GM21619 (cell line): ENCODE data around the gene MKLN1.
"Not testable (repeated sequence)": the region's sequence is repeated elsewhere in the genome, so short reads cannot be mapped to it uniquely, and the experiment has no call there.

Source experiments
- ATAC-seq: cut with Tn5 transposase; IDR thresholded peaks from one replicate; pipeline ENCODE4 v1.9.1; 2021; ENCODE audit not compliant: unreplicated experiment

MKLN1 gene

DNA sequence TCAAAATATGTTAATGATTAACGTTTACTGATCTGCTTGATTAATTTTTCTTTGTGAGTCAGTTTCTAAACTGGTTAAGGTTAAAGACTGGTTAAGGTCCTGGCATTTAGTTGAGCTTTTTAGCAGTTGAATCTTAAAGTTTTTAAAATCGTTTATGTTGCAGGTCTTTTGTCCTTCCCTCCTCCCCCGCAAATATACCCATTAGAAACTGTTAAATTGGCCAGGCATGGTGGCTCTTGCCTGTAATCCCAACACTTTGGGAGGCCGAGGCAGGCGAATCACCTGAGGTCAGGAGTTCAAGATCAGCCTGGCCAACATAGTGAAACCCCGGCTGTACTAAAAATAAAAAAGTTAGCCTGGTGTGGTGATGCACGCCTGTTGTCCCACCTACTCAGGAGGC, 127.9 kb downstream of the MKLN1 start:
- no peak for ATAC-seq

DNA sequence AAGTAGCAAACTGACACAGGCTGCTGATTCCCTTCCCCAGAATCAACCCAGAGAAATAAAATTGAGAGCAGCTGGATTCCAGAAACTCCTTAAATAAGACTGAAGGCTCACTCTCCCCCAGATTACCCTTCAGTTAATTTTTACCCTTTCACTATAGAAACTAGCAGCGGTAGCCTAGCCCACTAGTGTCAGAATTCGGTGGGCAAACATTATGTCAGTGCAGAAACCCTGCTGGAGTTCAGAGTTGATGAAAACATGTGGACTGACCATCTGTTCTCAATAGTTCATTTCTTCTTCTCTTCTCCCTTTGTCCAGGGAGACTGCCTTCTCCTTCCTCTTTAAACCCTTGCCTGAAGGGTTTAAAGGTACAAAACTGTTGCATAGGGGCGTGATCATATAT, 128.7 kb downstream of the MKLN1 start:
- ATAC-seq, result no peak

DNA sequence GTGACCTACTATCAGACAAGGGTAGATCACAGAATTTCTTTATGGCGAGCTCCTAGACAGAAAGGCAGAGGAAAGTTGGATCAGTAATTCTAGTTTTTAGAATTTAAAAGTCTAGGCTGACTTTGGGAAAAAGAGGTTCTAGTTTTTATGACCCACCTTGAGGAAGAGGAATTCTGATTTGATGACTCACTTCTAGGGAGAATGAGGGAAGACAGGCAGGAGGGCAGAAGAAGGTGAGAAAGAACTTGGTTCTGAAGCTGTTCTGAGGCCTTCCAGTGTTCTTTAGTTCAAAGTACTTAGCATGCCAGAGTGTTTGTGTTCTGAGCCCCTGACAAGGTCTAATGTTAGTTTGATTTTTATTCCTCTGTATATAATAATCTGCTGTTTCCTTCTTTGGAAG, 131.6 kb downstream of the MKLN1 start:
- ATAC-seq, result no peak

DNA sequence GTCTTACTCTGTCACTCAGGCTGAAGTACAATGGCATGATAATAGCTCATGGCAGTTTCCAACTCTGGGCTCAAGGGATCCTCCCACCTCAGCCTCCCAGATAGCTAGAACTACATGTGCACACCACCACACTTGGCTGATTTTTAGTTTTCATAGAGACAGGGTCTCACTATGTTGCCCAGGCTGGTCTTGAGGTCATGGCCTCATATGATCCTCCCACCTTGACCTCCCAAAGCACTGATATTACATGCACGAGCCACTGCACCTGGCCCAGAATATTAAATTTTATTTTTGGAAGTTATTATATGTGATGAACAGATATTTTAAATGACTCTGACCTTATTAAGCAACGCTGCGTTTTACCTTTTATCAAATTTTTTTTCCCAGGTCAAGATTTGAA, 134.4 kb downstream of the MKLN1 start:
- ATAC-seq, result no peak

DNA sequence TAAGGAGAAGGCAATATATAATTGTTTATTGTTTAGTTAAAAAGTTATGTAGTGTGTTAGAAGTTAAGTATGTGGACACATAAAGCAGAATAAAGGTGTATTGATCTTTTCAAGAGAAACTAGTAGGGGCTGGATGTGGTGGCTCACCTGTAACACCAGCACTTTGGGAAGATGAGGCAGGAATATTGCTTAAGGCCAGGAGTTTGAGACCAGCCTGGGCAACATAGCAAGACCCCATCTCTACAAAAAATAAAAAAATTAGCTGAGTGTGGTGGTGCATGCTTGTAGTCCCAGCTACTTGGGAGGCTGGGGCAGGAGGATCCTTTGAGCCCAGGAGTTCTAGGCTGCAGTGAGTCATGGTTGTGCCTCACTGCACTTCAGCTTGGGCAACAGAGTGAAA, 135.0 kb downstream of the MKLN1 start:
- not testable (repeated sequence) for ATAC-seq

DNA sequence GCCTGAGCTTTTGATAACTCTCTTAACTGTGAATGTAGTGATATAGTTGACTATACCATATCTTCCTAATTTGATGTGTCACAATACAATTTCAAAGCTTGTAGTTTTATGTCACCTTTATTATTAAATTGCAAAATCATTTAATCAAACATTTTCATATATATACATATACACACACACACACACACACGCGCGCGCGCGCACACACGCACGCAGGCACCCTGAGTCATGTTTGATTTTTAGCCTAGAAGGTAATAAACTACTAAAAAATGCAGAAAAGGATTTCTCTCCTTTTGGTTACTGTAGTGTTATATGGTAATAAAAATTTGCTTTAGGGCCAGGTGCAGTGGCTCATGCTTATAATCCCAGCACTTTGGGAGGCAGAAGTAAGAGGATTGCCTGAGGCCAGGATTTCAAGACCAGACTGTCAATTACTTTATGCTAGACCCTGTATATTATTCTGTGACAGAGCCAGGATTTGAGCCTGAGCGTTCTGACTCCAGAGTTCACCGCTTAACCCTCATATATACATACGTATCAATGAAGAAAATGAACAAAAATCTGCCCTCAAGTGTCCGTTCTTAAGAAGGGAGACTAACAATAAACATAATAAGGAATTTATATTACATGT, 139.2 kb downstream of the MKLN1 start:
- no peak for ATAC-seq

DNA sequence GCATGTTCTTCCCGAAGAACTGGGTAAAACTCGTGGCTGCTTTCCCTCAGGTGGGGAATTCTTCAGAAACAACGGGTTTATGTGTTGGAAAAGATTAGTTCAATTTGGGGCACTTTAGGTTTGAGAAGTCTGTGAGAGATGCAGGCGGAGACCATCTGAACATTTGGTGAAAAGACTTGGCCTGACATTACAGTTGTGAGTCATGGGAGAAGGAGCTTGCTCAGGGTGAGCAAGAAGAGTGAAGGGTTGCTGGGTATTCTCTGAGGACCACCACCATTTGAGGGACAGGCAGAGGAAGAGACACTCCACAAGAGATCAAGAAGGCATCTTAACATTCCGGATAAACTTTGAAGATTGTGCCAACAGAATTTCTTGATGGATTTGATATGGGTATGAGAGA, 140.1 kb downstream of the MKLN1 start:
- no peak for ATAC-seq

DNA sequence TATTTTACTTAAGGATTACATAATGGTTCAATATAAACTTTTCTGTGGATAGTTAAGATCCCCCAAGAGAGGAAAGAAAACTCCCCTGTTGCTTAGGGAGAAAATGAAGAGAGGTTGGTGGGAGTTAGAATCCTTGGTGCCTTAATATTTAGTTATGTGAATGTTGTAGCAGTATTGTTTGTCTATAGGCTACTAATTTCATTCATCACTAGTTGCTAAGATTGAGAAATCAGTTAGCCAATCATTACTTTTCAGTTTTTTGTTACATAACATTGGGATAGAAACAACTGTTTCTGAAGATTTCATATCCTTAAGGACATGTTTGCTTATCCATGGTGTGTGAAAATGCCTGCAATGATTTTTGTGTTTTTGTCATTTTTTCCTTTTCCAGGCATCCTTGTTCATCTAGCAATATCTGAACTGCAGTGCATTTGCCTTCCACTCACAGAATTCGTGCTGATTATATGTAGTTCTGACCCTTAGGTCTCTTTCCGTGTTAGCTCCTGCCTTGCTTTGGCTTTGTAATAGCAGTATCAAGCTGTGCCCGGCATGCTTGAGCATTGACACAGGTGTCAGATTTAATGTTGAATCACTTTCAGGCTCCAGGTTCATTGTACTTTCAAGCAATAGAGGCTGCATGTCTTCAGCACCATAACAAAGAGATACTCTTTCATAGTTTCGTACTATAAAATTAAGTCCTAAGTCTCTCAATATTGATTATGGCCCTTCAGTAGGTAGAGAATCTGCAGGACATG, 143.8 kb downstream of the MKLN1 start:
- ATAC-seq, result no peak

DNA sequence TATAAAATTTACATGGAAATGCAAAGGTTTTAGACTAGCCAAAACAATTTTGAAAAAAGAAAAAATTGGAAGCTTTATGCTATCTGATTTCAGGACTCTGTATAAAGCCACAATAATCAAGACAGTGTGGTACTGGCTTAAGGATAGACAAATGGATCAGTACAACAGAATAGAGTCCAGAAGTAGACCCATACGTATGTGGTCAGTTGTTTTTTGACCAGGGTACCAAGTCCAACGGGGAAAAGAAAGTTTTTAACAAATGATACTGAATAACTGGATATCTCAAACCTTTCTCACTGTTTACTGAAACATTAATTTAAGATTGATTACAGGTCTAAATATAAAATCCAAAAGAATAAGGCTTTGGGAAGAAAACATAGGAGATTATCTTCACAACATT, 149.1 kb downstream of the MKLN1 start:
- ATAC-seq, result no peak

DNA sequence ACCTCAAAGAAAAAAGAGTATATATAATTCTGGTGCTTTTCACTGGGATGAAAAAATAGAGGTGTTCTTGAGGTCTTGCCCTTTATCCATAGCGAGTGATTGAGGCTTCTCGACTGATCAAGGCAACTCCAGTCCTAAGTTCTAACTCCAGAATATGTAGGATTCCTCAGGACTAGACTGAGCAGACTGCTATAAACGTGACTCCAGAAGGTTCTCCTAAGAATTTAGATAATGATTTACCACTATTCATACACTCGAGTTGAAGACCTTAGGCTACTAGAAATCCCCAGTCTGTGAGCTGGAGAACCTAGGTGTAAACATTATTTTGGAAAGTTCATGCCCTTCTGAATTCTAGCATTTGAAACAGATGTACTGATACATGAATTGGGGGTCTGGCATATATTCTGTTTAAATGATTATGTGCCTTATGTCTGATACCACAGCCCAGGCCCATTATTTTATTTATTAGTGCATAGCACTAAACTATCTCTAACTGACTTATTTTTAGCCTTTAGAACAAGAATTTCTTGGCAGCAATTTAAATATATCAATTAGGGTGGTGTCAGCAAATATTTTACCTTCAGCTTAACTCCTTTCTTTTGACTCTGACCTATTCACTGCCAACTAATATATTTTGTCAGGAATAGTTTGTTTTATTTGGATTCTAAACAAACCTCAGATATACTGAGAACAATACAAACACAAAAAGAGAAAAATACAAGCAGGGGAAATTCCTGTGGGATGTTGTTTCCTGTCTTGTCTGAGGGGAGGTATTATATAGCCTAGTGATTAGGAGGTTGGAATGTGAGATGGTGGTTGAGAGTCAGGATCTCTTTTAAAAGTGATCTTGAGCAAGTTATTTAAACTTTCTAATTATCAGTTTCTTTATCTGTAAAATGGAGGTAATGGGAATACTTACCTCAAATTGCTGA, 153.0 kb downstream of the MKLN1 start:
- ATAC-seq, result no peak

DNA sequence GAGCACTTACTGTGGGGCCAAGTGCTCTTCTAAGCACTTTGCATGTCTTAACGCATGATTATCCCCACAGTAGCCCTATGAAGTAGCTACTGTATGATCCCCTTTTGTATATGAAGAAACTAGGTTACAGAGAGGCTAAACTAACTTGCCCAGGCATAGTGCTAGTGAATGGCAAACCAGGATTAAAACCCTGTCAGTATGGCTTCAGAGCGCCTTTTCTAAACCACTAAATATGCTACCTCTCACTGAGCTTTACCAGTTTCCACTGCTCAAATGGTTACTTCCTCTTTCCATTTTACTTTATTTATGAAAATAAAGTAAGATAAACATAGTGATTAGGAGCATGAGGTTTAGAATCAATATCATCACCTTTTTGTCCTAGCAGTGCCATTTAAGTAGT, 155.1 kb downstream of the MKLN1 start:
- ATAC-seq, result peak; percentile 57

DNA sequence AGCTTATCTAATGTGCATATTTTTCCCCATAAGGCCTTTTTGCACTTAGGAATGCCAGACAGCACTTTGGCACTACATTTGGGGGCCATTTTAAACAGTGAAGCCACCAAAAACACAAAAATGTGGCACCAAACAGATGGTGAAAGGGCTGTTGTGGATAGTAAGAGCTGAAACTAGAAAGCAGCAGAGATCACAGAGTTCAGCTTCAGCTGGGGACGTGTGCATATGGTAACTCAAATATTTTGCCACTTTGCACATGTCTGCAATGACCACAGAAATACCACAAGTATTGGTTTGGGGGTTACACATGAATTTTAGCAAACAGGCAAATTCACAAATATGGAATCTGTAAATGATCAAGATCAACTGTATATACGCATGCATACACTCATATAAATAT, 155.9 kb downstream of the MKLN1 start:
- no peak for ATAC-seq

DNA sequence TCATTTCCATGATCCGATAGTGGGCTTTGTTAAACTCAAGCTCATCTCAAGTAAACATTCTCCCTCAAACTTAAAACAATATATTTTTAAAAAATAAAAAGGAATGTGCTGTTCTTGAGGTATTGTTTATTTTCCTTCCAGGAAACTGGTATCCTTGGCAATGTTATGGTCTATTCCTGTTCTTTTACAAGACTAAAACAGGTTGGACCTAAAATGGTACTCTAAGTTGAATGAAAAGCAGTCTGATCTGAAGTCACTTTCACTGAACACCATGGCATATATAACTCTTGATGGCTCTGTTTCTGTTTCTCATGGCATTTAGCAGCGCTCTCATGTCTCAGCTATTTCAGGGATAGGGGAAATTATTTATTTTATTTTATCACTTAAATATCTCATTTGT, 158.7 kb downstream of the MKLN1 start:
- ATAC-seq, result no peak

DNA sequence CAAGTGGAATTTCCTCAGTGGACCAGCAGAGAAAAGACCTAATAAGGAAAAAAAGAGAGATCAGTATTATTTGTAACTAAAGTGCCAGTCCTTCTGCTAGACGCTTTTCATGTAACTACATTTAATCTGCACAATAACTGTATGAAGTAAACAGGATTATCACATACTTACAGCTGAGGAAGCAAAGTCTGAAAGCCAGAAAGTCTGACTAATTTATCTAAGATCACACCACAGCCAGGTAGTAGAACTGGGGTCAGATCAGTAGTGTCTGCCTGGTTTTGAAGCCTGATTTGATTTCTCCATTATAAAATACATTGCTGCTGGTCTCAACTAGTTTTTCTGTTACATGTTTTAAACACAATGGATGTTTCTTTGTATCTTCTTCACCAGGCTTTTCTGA, 159.5 kb downstream of the MKLN1 start:
- ATAC-seq, result no peak

DNA sequence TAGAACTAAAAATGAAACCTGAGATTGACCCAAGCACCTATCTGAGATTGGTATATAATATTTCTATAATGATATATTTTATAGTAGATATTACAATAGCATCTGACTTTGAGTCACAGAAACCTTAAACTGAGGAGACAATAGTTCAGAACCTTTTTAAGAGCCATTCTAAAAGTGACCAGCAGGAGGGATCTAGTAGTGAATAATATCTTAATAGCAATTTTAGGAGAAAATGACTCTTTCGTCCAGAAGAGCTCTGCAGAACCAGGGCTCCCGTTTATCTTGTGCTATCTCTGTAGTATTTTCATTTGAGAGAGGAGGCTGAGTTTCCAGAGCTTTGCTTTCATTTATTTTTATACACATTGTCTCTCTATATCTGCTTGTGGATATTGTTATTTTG, 160.7 kb downstream of the MKLN1 start:
- ATAC-seq, result no peak

DNA sequence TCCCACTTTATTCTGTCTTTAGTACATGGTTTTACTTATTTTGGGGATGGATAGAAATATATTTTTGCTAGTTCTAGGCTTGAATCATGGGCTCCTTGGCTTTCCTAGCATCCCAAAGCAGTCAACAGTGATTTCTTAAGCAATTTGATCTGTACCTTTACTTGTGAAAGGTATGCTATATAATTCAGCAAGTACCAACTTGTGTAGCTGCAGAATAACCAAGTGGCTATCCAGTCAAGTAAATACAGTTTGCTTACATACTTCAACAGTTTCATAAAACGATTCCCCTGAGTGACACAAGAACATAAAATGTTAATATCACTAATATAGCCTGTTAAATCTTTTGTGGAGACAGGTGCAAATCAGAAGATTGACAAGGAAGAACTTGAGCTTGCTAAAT, 161.5 kb downstream of the MKLN1 start:
- no peak for ATAC-seq

DNA sequence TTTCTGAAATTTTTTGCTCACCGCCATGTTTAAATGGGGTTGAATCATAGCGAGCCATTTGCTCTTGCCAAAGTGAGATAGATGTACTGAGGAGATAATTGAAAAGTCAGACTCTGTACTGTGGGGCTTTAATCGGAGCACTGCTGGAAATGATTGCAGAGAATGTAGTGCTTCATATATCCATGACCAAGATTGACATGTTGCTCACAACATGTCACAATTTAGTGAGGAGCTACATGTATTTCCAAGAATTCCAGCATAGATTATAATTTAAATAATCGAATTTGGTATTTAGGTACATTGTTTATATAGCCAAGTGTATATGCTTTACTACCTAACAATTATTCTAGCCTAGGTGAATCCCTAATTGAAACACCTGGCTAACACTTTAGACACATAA, 162.2 kb downstream of the MKLN1 start:
- no peak for ATAC-seq

DNA sequence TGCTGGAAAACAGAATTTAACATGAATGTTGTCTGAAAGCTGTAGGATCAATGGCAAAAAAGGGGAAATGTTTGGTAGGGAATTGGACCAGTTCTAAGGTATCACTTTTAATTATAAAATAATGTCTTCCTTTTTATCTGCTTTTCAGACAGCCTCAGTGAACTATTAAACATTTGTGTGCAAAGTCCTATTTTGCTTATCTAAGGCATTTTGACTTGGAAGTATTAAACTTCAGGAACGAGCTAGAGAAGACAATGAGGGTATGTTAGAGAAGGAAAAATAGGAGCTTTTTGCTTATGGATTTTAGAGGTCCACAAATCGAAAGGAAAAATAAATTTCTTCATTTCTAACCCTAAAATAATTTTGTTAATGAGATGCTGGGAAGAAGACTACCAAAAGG, 165.4 kb downstream of the MKLN1 start:
- no peak for ATAC-seq

DNA sequence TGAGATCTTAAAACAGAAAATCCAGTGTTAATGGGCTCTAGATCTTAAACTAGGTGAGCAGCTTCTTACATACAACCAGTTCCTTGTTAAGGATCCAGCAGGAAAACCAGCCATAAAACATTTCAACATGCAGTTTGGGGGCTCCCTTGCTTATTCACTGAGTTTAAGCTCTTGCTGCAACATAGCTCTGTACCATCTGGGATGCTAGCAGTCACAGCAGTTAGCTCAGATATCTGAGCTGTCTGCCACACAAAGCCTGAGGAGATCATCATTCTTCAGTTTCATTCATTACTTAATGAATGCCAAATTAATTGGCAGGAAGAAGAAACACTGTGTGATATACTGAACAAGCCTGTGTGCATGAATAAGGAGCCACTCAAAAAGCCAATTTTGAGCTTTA, 165.9 kb downstream of the MKLN1 start:
- no peak for ATAC-seq

DNA sequence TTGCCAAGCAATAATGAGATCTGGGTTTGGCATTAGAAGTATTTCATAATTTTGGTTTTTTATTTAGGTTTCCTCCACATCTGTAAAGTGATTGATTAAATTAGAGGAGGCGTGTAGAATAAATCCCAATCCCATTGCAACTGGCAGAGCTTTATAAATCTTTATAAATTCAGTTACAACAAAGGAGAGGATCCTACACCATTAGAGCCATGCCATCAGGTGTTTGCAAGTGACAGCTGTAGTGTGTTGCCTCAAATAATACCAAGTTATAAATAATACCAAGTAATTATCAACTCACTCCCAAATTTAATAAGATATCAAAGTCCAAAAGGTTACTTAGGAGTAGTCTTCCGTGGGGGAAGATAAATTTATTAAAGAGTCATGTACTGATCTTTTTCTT, 166.5 kb downstream of the MKLN1 start:
- ATAC-seq, result no peak

DNA sequence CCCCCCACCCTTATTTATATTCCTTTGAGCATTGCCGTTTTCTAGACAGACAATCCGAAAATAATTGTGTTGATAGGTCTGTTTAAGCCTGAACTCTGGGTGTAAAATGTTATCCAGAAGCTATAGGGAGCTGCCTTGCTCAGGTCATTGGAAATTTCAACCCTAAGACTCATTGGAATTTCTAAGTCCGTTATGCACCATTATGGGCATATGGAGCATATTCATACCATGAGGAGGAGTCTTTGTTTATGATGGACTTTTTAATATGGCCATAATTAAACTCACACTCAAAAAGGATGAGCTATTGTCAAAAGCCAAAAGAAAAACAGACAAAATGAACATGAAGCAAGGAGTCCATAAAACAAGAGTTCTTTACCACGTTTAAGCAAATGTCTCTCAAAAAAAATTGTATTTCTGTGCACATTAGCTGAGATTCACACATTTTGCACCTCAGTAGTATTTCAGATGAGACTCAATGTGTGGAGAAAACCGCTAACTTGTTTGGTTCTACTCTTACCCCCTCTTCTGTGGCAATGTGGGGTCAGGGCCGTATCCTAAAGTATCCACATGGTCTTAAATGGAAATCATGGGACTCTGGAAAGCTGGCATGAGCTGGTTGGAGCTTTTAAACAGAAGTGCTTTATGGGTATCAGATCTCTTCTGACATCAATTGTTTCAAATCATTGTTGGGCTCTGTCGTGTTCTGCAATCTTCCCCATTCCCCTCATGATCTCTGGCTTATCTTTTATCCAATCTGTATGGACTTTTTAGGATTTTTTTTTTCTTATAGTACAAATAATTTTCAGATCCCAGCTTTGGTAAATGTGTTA, 168.2 kb downstream of the MKLN1 start:
- no peak for ATAC-seq
